ENCODE results near the gene AFDN. TPM values are rescaled to one million over a fixed set of nuclear protein-coding genes. Genes with fewer than 3 reads are reported as not detected.

The AFDN gene
- total RNA-seq, 3 donors from 2014 or later (not counting 1 experiment from before 2014, with no cell fraction given): 6.3 to 9.3 (median 7.9) TPM

DNA sequence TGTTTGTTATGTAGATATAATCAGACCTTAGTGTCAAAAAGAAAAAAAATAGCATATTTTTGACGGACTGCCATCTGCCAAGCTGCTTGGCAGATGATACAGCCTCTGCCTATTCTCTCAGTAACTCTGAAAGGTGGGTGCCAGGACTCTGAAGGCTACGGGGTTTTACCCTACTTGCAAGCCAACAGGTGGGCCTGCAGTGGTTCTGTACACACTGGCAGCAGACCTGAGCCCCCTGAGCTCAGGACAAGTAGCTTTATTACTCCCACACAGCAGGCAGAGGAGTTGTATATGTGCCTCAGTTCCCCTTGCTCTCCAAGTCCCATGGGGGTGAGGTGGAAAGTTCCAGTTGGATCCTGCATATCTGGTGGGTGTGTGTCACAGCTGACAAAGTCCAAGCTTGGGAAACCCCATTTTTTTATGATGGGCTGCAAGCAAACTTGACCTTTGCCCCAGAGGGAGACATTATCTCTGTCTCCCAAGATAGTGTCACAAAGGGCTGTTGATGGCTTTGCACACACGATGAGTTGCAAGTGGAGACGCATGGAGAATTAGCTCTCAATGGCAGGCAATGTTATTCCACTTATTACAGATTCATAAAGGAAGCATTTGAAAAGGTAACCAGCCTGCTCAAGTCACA, 20.5 kb upstream of the AFDN start:
- no peaks in the 10 kb centered on the region for H3K9me3 Mint-ChIP-seq
- no peaks in the 10 kb centered on the region for H3K4me1 ChIP-seq (ENCODE audit: control insufficient read depth, insufficient read depth, low read length)
- TF ChIP-seq, protein P1, sequence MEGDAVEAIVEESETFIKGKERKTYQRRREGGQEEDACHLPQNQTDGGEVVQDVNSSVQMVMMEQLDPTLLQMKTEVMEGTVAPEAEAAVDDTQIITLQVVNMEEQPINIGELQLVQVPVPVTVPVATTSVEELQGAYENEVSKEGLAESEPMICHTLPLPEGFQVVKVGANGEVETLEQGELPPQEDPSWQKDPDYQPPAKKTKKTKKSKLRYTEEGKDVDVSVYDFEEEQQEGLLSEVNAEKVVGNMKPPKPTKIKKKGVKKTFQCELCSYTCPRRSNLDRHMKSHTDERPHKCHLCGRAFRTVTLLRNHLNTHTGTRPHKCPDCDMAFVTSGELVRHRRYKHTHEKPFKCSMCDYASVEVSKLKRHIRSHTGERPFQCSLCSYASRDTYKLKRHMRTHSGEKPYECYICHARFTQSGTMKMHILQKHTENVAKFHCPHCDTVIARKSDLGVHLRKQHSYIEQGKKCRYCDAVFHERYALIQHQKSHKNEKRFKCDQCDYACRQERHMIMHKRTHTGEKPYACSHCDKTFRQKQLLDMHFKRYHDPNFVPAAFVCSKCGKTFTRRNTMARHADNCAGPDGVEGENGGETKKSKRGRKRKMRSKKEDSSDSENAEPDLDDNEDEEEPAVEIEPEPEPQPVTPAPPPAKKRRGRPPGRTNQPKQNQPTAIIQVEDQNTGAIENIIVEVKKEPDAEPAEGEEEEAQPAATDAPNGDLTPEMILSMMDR (IDR thresholded peaks at IDR 0.05): no peak

DNA sequence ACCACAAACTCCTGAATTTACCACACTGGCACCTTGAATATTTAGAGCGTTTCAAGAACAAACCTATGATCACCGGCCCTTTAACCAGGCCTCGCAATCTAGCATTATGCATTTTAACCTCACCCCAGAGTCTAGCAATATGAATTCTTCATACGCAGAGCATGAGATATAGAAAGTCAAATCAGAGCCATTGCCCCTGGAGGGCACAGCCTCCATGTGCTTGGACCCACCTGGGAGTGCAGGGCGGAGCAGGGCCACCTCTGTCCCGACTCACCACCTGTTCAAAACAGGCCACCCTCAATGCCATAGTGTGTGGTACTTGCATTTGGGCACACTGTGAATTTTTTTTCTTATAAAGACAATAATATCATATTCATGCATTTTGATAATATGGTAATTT, 19.5 kb upstream of the AFDN start:
- peaks cover 14 to 21% of the 10 kb centered on the region in 2 donors for H3K27me3 Mint-ChIP-seq (ENCODE audit: low read depth in 2 of 2)
- WGBS (ENCODE audit: insufficient coverage): 77% methylated on average over 6 of the region's 6 CpGs
- no peaks in the 10 kb centered on the region for H3K36me3 Mint-ChIP-seq
- intact Hi-C loops (cut with micrococcal nuclease): no loop called here
- no peak overlapping the region for H3K27ac Mint-ChIP-seq
- Histone ChIP-seq H3K9me3 (ENCODE audit: control insufficient read depth, insufficient read depth, low read length) (no peaks in the 10 kb centered on the region), H3K27ac (ENCODE audit: low read length) (no peak overlapping the region), H3K36me3 (ENCODE audit: control insufficient read depth, insufficient read depth, low read length) (no peaks in the 10 kb centered on the region), H3K4me3 (ENCODE audit: low read length) (no peak overlapping the region), H3K27me3 (ENCODE audit: control insufficient read depth, insufficient read depth, low read length) (peaks cover 10% of the 10 kb centered on the region), H3K4me1 (ENCODE audit: control insufficient read depth, insufficient read depth, low read length) (no peaks in the 10 kb centered on the region)
- ATAC-seq: no peak
- DNase-seq: no peak
- TF ChIP-seq, protein P1 (IDR thresholded peaks at IDR 0.05): no peak
- no peaks in the 10 kb centered on the region for H3K4me1 Mint-ChIP-seq
- no peaks in the 10 kb centered on the region for H3K9me3 Mint-ChIP-seq
- no peak overlapping the region for H3K4me3 Mint-ChIP-seq

More for the DNA sequence above, 20.5 kb upstream of the AFDN start:
- ATAC-seq (no peak), DNase-seq (no peak)
- no peak overlapping the region for H3K4me3 Mint-ChIP-seq
- Histone ChIP-seq H3K4me3 (ENCODE audit: low read length) (no peak overlapping the region), H3K9me3 (ENCODE audit: control insufficient read depth, insufficient read depth, low read length) (no peaks in the 10 kb centered on the region), H3K27ac (ENCODE audit: low read length) (no peak overlapping the region), H3K27me3 (ENCODE audit: control insufficient read depth, insufficient read depth, low read length) (peaks cover 7% of the 10 kb centered on the region), H3K36me3 (ENCODE audit: control insufficient read depth, insufficient read depth, low read length) (no peaks in the 10 kb centered on the region)
- H3K27ac Mint-ChIP-seq: no peak overlapping the region
- intact Hi-C loops (cut with micrococcal nuclease): no loop called here
- H3K36me3 Mint-ChIP-seq: no peaks in the 10 kb centered on the region
- WGBS (ENCODE audit: insufficient coverage): 70% methylated on average over 4 of the region's 4 CpGs
- H3K27me3 Mint-ChIP-seq (ENCODE audit: low read depth in 2 of 2): peaks cover 16 to 30% of the 10 kb centered on the region in 2 donors
- H3K4me1 Mint-ChIP-seq: no peaks in the 10 kb centered on the region

DNA sequence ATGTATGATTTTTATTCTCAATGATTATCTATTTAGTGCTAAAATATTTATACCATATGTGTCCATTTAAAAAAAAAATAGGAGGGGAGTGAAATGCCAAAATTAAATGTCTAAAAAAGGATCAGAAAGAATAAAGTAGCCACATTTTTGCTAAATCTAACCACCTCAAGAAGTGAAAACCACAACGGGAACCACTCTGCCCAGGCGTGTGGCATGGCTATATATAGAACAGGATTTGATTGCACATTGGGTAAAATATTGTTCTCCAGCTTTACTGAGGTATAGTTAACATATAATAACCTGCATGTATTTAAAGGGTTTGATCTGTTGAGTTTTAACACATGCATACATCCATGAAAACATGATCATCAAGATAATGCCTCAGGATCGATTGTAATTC, 19.0 kb upstream of the AFDN start:
- ATAC-seq (no peak), DNase-seq (no peak)
- Histone ChIP-seq H3K27ac (ENCODE audit: low read length) (no peak overlapping the region), H3K36me3 (ENCODE audit: control insufficient read depth, insufficient read depth, low read length) (no peaks in the 10 kb centered on the region), H3K27me3 (ENCODE audit: control insufficient read depth, insufficient read depth, low read length) (peaks cover 10% of the 10 kb centered on the region), H3K9me3 (ENCODE audit: control insufficient read depth, insufficient read depth, low read length) (no peaks in the 10 kb centered on the region), H3K4me1 (ENCODE audit: control insufficient read depth, insufficient read depth, low read length) (no peaks in the 10 kb centered on the region), H3K4me3 (ENCODE audit: low read length) (no peak overlapping the region)
- no peaks in the 10 kb centered on the region for H3K36me3 Mint-ChIP-seq
- no peaks in the 10 kb centered on the region for H3K4me1 Mint-ChIP-seq
- intact Hi-C loops (cut with micrococcal nuclease): no loop called here
- H3K4me3 Mint-ChIP-seq: no peak overlapping the region
- TF ChIP-seq, protein P1 (IDR thresholded peaks at IDR 0.05): no peak
- H3K27ac Mint-ChIP-seq: no peak overlapping the region
- H3K27me3 Mint-ChIP-seq (ENCODE audit: low read depth in 2 of 2): peaks cover 14 to 21% of the 10 kb centered on the region in 2 donors
- H3K9me3 Mint-ChIP-seq: no peaks in the 10 kb centered on the region
- no CpG with 5 or more reads among the region's 3 CpGs for WGBS (ENCODE audit: insufficient coverage)

DNA sequence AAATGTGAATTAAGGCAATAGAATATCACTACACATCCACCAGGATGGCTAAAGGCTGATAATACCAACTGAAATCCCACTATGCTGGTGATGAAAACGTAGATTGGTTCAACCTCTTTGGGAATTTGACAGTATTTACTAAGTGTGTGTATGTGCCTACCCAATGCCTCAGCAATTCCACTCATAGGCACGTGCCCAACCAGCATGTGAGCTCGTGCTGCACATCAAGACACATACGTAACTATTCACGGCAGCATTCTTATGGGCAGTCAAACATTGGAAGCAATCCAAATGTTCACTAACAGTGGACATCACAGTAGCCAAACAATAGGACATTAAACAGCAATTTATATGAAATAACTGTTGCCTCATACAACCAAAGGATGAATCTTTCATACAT, 15.7 kb upstream of the AFDN start:
- Histone ChIP-seq H3K27ac (ENCODE audit: low read length) (no peak overlapping the region), H3K4me1 (ENCODE audit: control insufficient read depth, insufficient read depth, low read length) (no peaks in the 10 kb centered on the region), H3K9me3 (ENCODE audit: control insufficient read depth, insufficient read depth, low read length) (no peaks in the 10 kb centered on the region), H3K27me3 (ENCODE audit: control insufficient read depth, insufficient read depth, low read length) (peaks cover 10% of the 10 kb centered on the region), H3K36me3 (ENCODE audit: control insufficient read depth, insufficient read depth, low read length) (no peaks in the 10 kb centered on the region), H3K4me3 (ENCODE audit: low read length) (no peak overlapping the region)
- Mint-ChIP-seq H3K4me1 (no peaks in the 10 kb centered on the region), H3K9me3 (no peaks in the 10 kb centered on the region), H3K4me3 (no peak overlapping the region), H3K36me3 (no peaks in the 10 kb centered on the region), H3K27me3 (ENCODE audit: low read depth in 2 of 2) (peaks cover 10 to 18% of the 10 kb centered on the region in 2 donors), H3K27ac (no peak overlapping the region)
- intact Hi-C loops (cut with micrococcal nuclease): no loop called here
- DNase-seq (no peak), ATAC-seq (no peak)
- WGBS (ENCODE audit: insufficient coverage): 89% methylated on average over 4 of the region's 5 CpGs
- TF ChIP-seq, protein P1 (IDR thresholded peaks at IDR 0.05): no peak

All from natural killer cell (primary cell).